K562 (cell line): Measurements from ENCODE around the gene ARL13B.

Experiments used
- BMI1 ChIP-seq: fragments of 150-350 bp; IDR thresholded peaks from 2 replicates; pipeline ENCODE4 v1.6.1; 2014; ENCODE audit warnings: low read length
- CTCF ChIP-seq, 3 experiments: IDR thresholded peaks in 2 of 3; conservative IDR thresholded peaks in 1 of 3; 2 replicates each; pipeline ENCODE4 v1.5.1; 2011 to 2012; ENCODE audit warnings: low read length in 3 of 3, mild to moderate bottlenecking in 3 of 3, control low read depth in 2 of 3, improper control_type of control experiment in 1 of 3, inconsistent platforms in 1 of 3, low read depth in 1 of 3, mixed read lengths in 1 of 3, moderate library complexity in 1 of 3; ENCODE audit not compliant: insufficient read depth in 2 of 3
- EZH2 ChIP-seq: IDR thresholded peaks from 2 replicates; pipeline ENCODE4 v1.6.1; 2012; ENCODE audit warnings: low read depth, mild to moderate bottlenecking, inconsistent platforms, low read length, borderline replicate concordance
- MLX ChIP-seq, 2 experiments: fragments of 450-650 bp in 1 of 2; sonication (generic) in 1 of 2; formaldehyde crosslinking; conservative IDR thresholded peaks; 2 replicates each; pipeline versions ENCODE4 v1.4.0 to v1.8.1; 2020 to 2022; ENCODE audit warnings: mild to moderate bottlenecking in 1 of 2, missing genetic modification reagents in 1 of 2
- NONO ChIP-seq, 2 experiments: fragments of 200-400 bp in 1 of 2; fragments of 450-650 bp in 1 of 2; formaldehyde crosslinking in 1 of 2; IDR thresholded peaks; 2 replicates each; pipeline ENCODE4 v1.6.1; 2017; ENCODE audit warnings: low read depth in 2 of 2, mild to moderate bottlenecking in 2 of 2, moderate library complexity in 2 of 2, low read length in 1 of 2
- TF ChIP-seq, protein P1 (sequence below), 2 experiments: fragments of 450-650 bp in 1 of 2; sonication (generic) in 1 of 2; formaldehyde crosslinking in 1 of 2; IDR thresholded peaks in 1 of 2; conservative IDR thresholded peaks in 1 of 2; 2 replicates each; pipeline versions ENCODE4 v1.6.1 to v1.8.1; 2016 to 2023; ENCODE audit warnings: mild to moderate bottlenecking in 2 of 2, moderate library complexity in 2 of 2, inconsistent platforms in 1 of 2, missing genetic modification reagents in 1 of 2

DNA sequence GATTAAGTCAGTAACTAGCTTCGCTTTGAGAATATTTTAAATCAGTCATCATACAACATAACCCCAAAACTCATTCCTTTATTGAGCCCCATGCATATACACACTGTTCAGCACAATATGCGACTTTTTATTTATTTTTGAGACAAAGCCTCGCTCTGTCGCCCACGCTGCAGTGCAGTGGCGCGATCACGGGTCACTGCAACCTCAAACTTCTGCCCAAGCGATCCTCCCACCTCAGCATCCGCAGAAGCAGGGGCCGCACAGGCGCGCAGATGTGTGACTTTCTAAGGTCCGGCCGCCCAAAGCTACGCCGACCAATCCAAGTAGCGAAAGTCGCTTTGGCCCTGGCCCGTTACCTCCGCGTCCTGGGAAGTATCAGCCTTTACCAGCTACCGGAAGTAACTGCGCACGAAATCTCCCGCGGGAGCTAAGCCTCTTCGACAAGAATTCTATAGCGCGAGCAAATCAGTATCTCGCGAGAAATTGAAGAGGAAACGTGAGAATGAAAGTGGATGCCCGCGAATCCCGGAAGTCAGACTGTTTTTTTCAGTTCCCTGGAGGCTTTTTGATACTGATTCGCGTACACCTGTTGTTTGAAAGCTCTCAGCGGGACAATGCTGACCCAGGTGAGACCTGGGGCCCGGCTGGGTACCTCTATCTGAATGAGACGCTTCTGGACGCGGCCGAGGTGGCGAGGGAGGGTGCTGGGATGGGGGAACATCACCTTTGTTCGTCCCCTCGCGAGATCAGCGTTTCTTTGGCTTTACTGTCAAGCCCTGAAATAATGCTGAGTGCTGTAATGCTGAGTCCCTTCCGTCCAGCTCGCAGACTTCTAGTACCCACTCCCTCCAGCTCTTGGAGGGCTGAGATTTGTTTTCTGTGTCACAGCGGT lies 82.8 kb downstream of the ARL13B start, which contains the start of the genes DHFR2 and NSUN3:
- TF ChIP-seq EZH2 (no peak), CTCF (IDR thresholded peaks at IDR 0.05 in 2 of 3, conservative IDR thresholded peaks at IDR 0.05 in 1 of 3; ENCODE audit: insufficient read depth in 2 of 3, low read depth in 1 of 3, low read length in 3 of 3) (no peak), BMI1 (no peak), MLX (CRISPR knock-in tag; conservative IDR thresholded peaks at IDR 0.05) (no peak), NONO (IDR thresholded peaks at IDR 0.05; ENCODE audit: low read depth in 2 of 2, low read length in 1 of 2) (0 out of 4 replicates have a peak, but pooled peaks of 1 of the 2 experiments have one; percentile 7)
- TF ChIP-seq, protein P1, sequence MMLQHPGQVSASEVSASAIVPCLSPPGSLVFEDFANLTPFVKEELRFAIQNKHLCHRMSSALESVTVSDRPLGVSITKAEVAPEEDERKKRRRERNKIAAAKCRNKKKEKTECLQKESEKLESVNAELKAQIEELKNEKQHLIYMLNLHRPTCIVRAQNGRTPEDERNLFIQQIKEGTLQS (IDR thresholded peaks at IDR 0.05) = no peak
- TF ChIP-seq, protein P1 (CRISPR knock-in tag; conservative IDR thresholded peaks at IDR 0.05) = no peak
